GM18498 (cell line): ENCODE results near the gene KLHDC8A.
"Not testable (repeated sequence)": the region's sequence is repeated elsewhere in the genome, so short reads cannot be mapped to it uniquely, and the experiment has no call there.

ENCODE experiments used
- ATAC-seq: cut with Tn5 transposase; IDR thresholded peaks from one replicate; pipeline ENCODE4 v1.9.1; 2021; ENCODE audit warnings: mild to moderate bottlenecking, moderate library complexity; ENCODE audit not compliant: unreplicated experiment

Gene KLHDC8A

GRCh38 chr1:205356440-205357139, at the start of gene KLHDC8A:
KLHDC8A (minus strand) TSS chr1:205356922; CDS start chr1:205343604, 13,318 bp downstream.
- no peak for ATAC-seq

DNA sequence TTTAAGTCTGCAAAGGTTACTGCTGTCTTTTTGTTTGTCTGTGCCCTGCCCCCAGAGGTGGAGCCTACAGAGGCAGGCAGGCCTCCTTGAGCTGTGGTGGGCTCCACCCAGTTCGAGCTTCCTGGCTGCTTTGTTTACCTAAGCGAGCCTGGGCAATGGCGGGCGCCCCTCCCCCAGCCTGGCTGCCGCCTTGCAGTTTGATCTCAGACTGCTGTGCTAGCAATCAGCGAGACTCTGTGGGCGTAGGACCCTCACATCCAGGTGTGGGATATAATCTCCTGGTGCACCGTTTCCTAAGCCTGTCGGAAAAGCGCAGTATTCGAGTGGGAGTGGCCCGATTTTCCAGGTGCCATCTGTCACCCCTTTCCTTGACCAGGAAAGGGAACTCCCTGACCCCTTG, 49.5 kb upstream of the KLHDC8A start:
- not testable (repeated sequence) for ATAC-seq

DNA sequence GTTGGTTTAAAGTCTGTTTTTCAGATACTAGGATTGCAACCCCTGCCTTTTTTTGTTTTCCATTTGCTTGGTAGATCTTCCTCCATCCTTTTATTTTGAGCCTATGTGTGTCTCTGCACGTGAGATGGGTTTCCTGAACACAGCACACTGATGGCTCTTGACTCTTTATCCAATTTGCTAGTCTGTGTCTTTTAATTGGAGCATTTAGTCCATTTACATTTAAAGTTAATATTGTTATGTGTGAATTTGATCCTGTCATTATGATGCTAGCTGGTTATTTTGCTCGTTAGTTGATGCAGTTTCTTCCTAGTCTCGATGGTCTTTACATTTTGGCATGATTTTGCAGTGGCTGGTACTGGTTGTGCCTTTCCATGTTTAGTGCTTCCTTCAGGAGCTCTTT, 47.8 kb upstream of the KLHDC8A start:
- ATAC-seq = not testable (repeated sequence)

- ATAC-seq = no peak
Observed at GRCh38 chr1:205398586-205398985, 41.9 kb upstream of the KLHDC8A start.

- ATAC-seq = no peak
Observed at GRCh38 chr1:205396967-205397616, 40.4 kb upstream of the KLHDC8A start.

- no peak for ATAC-seq
Observed at GRCh38 chr1:205395616-205396015, 38.9 kb upstream of the KLHDC8A start.

- ATAC-seq = no peak
Observed at GRCh38 chr1:205392650-205393049, 35.9 kb upstream of the KLHDC8A start.

GRCh38 chr1:205391386-205391785, 34.7 kb upstream of the KLHDC8A start:
- no peak for ATAC-seq

GRCh38 chr1:205387845-205388244, 31.1 kb upstream of the KLHDC8A start:
- no peak for ATAC-seq

GRCh38 chr1:205382990-205383389, 26.3 kb upstream of the KLHDC8A start:
- not testable (repeated sequence) for ATAC-seq

DNA sequence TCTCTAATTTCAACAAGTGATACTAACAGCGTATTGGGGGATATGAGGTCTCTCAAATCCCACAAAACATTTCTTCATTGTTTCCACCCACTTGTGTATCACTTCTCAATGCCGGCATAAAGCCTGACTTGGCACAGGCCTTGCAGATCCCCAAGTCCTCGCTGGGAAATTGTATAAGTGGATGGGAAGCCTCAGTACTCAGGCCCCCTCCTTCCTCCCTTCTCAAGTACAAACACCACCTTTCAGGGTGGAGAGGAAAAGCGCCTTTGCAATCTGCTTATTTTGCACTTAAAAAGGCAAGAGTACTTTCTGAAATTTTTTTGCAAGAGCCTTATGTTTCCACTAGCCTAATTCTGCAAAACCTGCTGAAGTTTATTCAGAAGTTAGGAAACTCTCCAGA, 25.8 kb upstream of the KLHDC8A start:
- ATAC-seq = no peak

GRCh38 chr1:205381305-205381704, 24.6 kb upstream of the KLHDC8A start:
- ATAC-seq = no peak

GRCh38 chr1:205380882-205381281, 24.2 kb upstream of the KLHDC8A start:
- no peak for ATAC-seq

- ATAC-seq = no peak
Observed at GRCh38 chr1:205379056-205379455, 22.3 kb upstream of the KLHDC8A start.

DNA sequence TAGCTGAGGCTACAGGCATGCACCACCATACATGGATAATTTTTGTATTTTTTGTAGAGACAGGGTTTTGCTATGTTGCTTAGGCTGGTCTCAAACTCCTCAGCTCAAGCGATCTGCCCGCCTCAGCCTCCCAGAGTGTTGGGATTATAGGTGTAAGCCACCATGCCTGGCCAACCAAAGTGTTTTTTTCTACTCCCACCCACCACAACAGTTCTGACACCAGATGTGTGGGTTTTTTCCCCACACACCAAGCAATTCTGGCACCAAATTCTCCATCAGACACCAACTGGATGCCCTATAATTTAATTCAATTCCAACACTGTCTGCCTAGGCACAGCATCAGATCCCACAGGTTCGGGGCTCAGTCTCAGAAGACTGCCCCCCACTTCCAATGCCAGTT, 20.6 kb upstream of the KLHDC8A start:
- no peak for ATAC-seq

- ATAC-seq = no peak
Observed at GRCh38 chr1:205376739-205377138, 20.0 kb upstream of the KLHDC8A start.

- ATAC-seq = no peak
Observed at GRCh38 chr1:205375835-205376545, 19.3 kb upstream of the KLHDC8A start.

GRCh38 chr1:205374210-205375078, 17.7 kb upstream of the KLHDC8A start:
- ATAC-seq = no peak

- ATAC-seq = no peak
Observed at GRCh38 chr1:205373798-205374175, 17.1 kb upstream of the KLHDC8A start.

- ATAC-seq = no peak
Observed at GRCh38 chr1:205373022-205373797, 16.5 kb upstream of the KLHDC8A start.
